ENCODE results near the gene MRPL28.
"Not testable (repeated sequence)": the region's sequence is repeated elsewhere in the genome, so short reads cannot be mapped to it uniquely, and the experiment has no call there.

The MRPL28 gene

GRCh38 chr16:359871-360697, 10.3 kb downstream of the MRPL28 start:
- DNase-seq (ENCODE audit: low spot score) = no peak

GRCh38 chr16:359067-359763, 11.1 kb downstream of the MRPL28 start:
- DNase-seq (ENCODE audit: low spot score) = no peak

- DNase-seq (ENCODE audit: low spot score) = no peak
Measured at GRCh38 chr16:356741-357140, 13.6 kb downstream of the MRPL28 start.

- DNase-seq (ENCODE audit: low spot score) = no peak
Measured at GRCh38 chr16:354971-355461, 15.3 kb downstream of the MRPL28 start.

GRCh38 chr16:354291-354881, 16.0 kb downstream of the MRPL28 start:
- no peak for DNase-seq (ENCODE audit: low spot score)

- no peak for DNase-seq (ENCODE audit: low spot score)
Measured at GRCh38 chr16:353404-354290, 16.7 kb downstream of the MRPL28 start.

GRCh38 chr16:352547-353403, 17.6 kb downstream of the MRPL28 start, which contains the start of gene AXIN1:
AXIN1 (minus strand) TSS chr16:352723; CDS start chr16:347025, 5,698 bp downstream.
- DNase-seq (ENCODE audit: low spot score) = peak; percentile 83

- peak; percentile 56 for DNase-seq (ENCODE audit: low spot score)
Measured at GRCh38 chr16:351804-352520, 18.4 kb downstream of the MRPL28 start.

GRCh38 chr16:350203-350602, 20.1 kb downstream of the MRPL28 start:
- no peak for DNase-seq (ENCODE audit: low spot score)

- DNase-seq (ENCODE audit: low spot score) = no peak
Measured at GRCh38 chr16:349211-349610, 21.1 kb downstream of the MRPL28 start.

- DNase-seq (ENCODE audit: low spot score) = not testable (repeated sequence)
Measured at GRCh38 chr16:348495-348894, 21.8 kb downstream of the MRPL28 start.

GRCh38 chr16:347203-347602, 23.1 kb downstream of the MRPL28 start:
- no peak for DNase-seq (ENCODE audit: low spot score)

- no peak for DNase-seq (ENCODE audit: low spot score)
Measured at GRCh38 chr16:346587-346986, 23.8 kb downstream of the MRPL28 start.

- no peak for DNase-seq (ENCODE audit: low spot score)
Measured at GRCh38 chr16:345772-346171, 24.6 kb downstream of the MRPL28 start.

- no peak for DNase-seq (ENCODE audit: low spot score)
Measured at GRCh38 chr16:342455-343213, 27.7 kb downstream of the MRPL28 start.

GRCh38 chr16:341974-342336, 28.4 kb downstream of the MRPL28 start:
- DNase-seq (ENCODE audit: low spot score) = not testable (repeated sequence)

- not testable (repeated sequence) for DNase-seq (ENCODE audit: low spot score)
Measured at GRCh38 chr16:341095-341973, 29.0 kb downstream of the MRPL28 start.

GRCh38 chr16:340370-341091, 29.8 kb downstream of the MRPL28 start:
- DNase-seq (ENCODE audit: low spot score) = no peak
